Measurements from ENCODE around the gene CALN1. TPM values are rescaled to one million over a fixed set of nuclear protein-coding genes. Genes with fewer than 3 reads are reported as not detected.

The CALN1 gene
- total RNA-seq, 1 experiment from 2014 or later: 0.05 TPM

- H3K9me3 ChIP-seq (ENCODE audit: control insufficient read depth, insufficient read depth, low read depth, low read length): no peaks in the 10 kb centered on the region
- ChIA-PET POLR2A (no interaction called here), CTCF (no interaction called here)
- intact Hi-C loops (cut with micrococcal nuclease; ENCODE audit: unreplicated experiment) (no loop called here), in situ Hi-C loops (cut with HindIII; ENCODE audit: low pct_unique_long_range_greater_than_20kb, low sequenced_read_pairs) (no loop called here)
- H3K27me3 ChIP-seq (ENCODE audit: control insufficient read depth, insufficient read depth, low read length): no peaks in the 10 kb centered on the region
- TF ChIP-seq CTCF (IDR thresholded peaks at IDR 0.05) (no peak), POLR2AphosphoS5 (IDR thresholded peaks at IDR 0.05; ENCODE audit: low read depth, low read length) (no peak), SIN3A (IDR thresholded peaks at IDR 0.05; ENCODE audit: borderline replicate concordance, insufficient read depth, low read depth, low read length) (no peak), REST (IDR thresholded peaks at IDR 0.05; ENCODE audit: insufficient read depth in 1 of 2, low read depth in 2 of 2, low read length in 1 of 2) (no peak), TCF7L2 (IDR thresholded peaks at IDR 0.05; ENCODE audit: low read depth, low read length) (no peak)
- no peak overlapping the region for H3K4me3 ChIP-seq (ENCODE audit: low read depth in 2 of 2, low read length in 2 of 2)
- DNase-seq (ENCODE audit: low read depth, low spot score) (no peak), ATAC-seq (no peak)
- no peak overlapping the region for H3K27ac ChIP-seq (ENCODE audit: low read length)
- no TSS peak for BruUV-seq (replicated peaks)
- H3K36me3 ChIP-seq (ENCODE audit: control insufficient read depth, insufficient read depth, low read length): no peaks in the 10 kb centered on the region
- H3K4me1 ChIP-seq (ENCODE audit: control insufficient read depth, insufficient read depth, low read length): no peaks in the 10 kb centered on the region
Observed at GRCh38 chr7:72042855-72043254, 369.3 kb downstream of the CALN1 start.

- no peaks in the 10 kb centered on the region for H3K36me3 ChIP-seq (ENCODE audit: control insufficient read depth, insufficient read depth, low read length)
- in situ Hi-C loops (cut with HindIII; ENCODE audit: low pct_unique_long_range_greater_than_20kb, low sequenced_read_pairs): no loop called here
- DNase-seq (ENCODE audit: low read depth, low spot score) (no peak), ATAC-seq (no peak)
- no peaks in the 10 kb centered on the region for H3K27me3 ChIP-seq (ENCODE audit: control insufficient read depth, insufficient read depth, low read length)
- CTCF ChIA-PET: no interaction called here
- intact Hi-C loops (cut with micrococcal nuclease; ENCODE audit: unreplicated experiment): no loop called here
- TF ChIP-seq CTCF (IDR thresholded peaks at IDR 0.05) (no peak), TCF7L2 (IDR thresholded peaks at IDR 0.05; ENCODE audit: low read depth, low read length) (no peak), REST (IDR thresholded peaks at IDR 0.05; ENCODE audit: insufficient read depth in 1 of 2, low read depth in 2 of 2, low read length in 1 of 2) (no peak), SIN3A (IDR thresholded peaks at IDR 0.05; ENCODE audit: borderline replicate concordance, insufficient read depth, low read depth, low read length) (no peak)
- no peak overlapping the region for H3K27ac ChIP-seq (ENCODE audit: low read length)
- POLR2A ChIA-PET: interaction anchor here (0.7 kb wide), 1 partner anchor 27 kb away, joined by 4 read pairs; no protein-coding TSS in a partner anchor
- no peak overlapping the region for H3K4me3 ChIP-seq (ENCODE audit: low read depth in 2 of 2, low read length in 2 of 2)
- no peaks in the 10 kb centered on the region for H3K4me1 ChIP-seq (ENCODE audit: control insufficient read depth, insufficient read depth, low read length)
- H3K9me3 ChIP-seq (ENCODE audit: control insufficient read depth, insufficient read depth, low read depth, low read length): no peaks in the 10 kb centered on the region
- BruUV-seq (replicated peaks): no TSS peak
Observed at GRCh38 chr7:72040641-72041040, 371.5 kb downstream of the CALN1 start.

All from Panc1 (cell line).